ENCODE results near the gene TCTN1.

The TCTN1 gene

GRCh38 chr12:110684312-110684836, 70.4 kb downstream of the TCTN1 start:
- TF ChIP-seq CTCF (IDR thresholded peaks at IDR 0.05), result no peak

GRCh38 chr12:110686294-110686903, 72.5 kb downstream of the TCTN1 start:
- no peak for TF ChIP-seq CTCF (IDR thresholded peaks at IDR 0.05)

GRCh38 chr12:110687396-110688169, 73.7 kb downstream of the TCTN1 start:
- no peak for TF ChIP-seq CTCF (IDR thresholded peaks at IDR 0.05)

- TF ChIP-seq CTCF (IDR thresholded peaks at IDR 0.05), result no peak
Measured at GRCh38 chr12:110688446-110689280, 74.7 kb downstream of the TCTN1 start, which contains the start of gene HVCN1. HVCN1 (minus strand) TSS chr12:110689115; CDS start chr12:110683245, 5,870 bp downstream.

- no peak for TF ChIP-seq CTCF (IDR thresholded peaks at IDR 0.05)
Measured at GRCh38 chr12:110689281-110690126, 75.6 kb downstream of the TCTN1 start.

- no peak for TF ChIP-seq CTCF (IDR thresholded peaks at IDR 0.05)
Measured at GRCh38 chr12:110690127-110690430, 76.2 kb downstream of the TCTN1 start.

GRCh38 chr12:110693731-110694130, 79.8 kb downstream of the TCTN1 start:
- no peak for TF ChIP-seq CTCF (IDR thresholded peaks at IDR 0.05)

All from LNCAP (cell line).